Transverse colon (tissue), 1 donor: ENCODE measurements around the gene VNN1.

Experiments used
- EP300 ChIP-seq: sonication (generic); formaldehyde crosslinking; IDR thresholded peaks from one replicate; pipeline ENCODE4 v1.6.1; 2017; ENCODE audit warnings: antibody characterized with exemption, low read depth
- POLR2A ChIP-seq: fragments of 450-650 bp; IDR thresholded peaks from one replicate; pipeline ENCODE4 v1.6.1; 2016; ENCODE audit warnings: antibody characterized with exemption, mild to moderate bottlenecking, moderate library complexity

DNA sequence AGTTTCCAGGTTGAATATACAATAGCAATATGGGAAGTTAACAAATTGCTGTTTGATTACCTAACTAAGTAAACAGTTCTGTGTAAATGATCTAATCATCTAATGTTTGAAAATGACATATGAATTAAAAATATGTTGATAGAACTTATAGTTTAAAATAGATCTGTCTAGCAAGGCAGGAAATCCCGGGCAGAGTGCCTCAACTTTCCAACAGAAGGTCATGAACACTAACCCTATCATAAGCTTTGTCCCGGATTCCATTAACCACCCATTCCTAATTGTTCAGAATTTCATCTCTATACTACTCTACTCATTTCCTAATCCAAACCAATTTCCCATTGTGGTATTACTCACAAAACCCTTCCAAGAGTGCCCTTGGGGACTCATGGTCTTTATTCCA, 65.0 kb downstream of the VNN1 start:
- no peak for TF ChIP-seq POLR2A
- TF ChIP-seq EP300: no peak
